NCI-H526 (cell line): Measurements from ENCODE around the gene LRRC56.

Source experiments
- DNase-seq, 2 experiments: peaks; one replicate each; lab custom pipeline; 2025; lab: John Stamatoyannopoulos, UW

Gene LRRC56

GRCh38 chr11:597166-597725 is 59.9 kb downstream of the LRRC56 start:
- no peak for DNase-seq

GRCh38 chr11:598005-598680 is 60.8 kb downstream of the LRRC56 start:
- DNase-seq = no peak

- no peak for DNase-seq
Observed at GRCh38 chr11:601573-602245, 64.4 kb downstream of the LRRC56 start.

GRCh38 chr11:603154-603553 is 65.8 kb downstream of the LRRC56 start:
- no peak for DNase-seq
